SW480 (cell line): Measurements from ENCODE around the gene SPAG9.
"Not testable (repeated sequence)": the region's sequence is repeated elsewhere in the genome, so short reads cannot be mapped to it uniquely, and the experiment has no call there.

Experiments
- DNase-seq: peaks from one replicate; pipeline ENCODE4 v3.0.0-alpha.2; 2016; ENCODE audit warnings: low spot score

SPAG9 gene

GRCh38 chr17:51142597-51142996 is 21.9 kb upstream of the SPAG9 start:
- peak; percentile 20 for DNase-seq

GRCh38 chr17:51135956-51136355 is 15.3 kb upstream of the SPAG9 start:
- no peak for DNase-seq

- DNase-seq, result no peak
Observed at GRCh38 chr17:51133365-51133764, 12.7 kb upstream of the SPAG9 start.

GRCh38 chr17:51132964-51133319 is 12.3 kb upstream of the SPAG9 start:
- DNase-seq, result peak; percentile 48

- DNase-seq, result no peak
Observed at GRCh38 chr17:51128076-51128475, 7.4 kb upstream of the SPAG9 start.

GRCh38 chr17:51124640-51125503 is 4.2 kb upstream of the SPAG9 start:
- no peak for DNase-seq

- not testable (repeated sequence) for DNase-seq
Observed at GRCh38 chr17:51122473-51123115, 1.9 kb upstream of the SPAG9 start.

GRCh38 chr17:51121620-51122472 is 1.2 kb upstream of the SPAG9 start:
- DNase-seq, result peak; percentile 95

GRCh38 chr17:51120357-51120738 is 320 bp downstream of the SPAG9 start:
- DNase-seq, result peak; percentile 63

- peak; percentile 58 for DNase-seq
Observed at GRCh38 chr17:51119415-51120356, 982 bp downstream of the SPAG9 start.

GRCh38 chr17:51118330-51119195 is 2.1 kb downstream of the SPAG9 start:
- no peak for DNase-seq

- DNase-seq, result no peak
Observed at GRCh38 chr17:51115179-51115578, 5.5 kb downstream of the SPAG9 start.

- DNase-seq, result not testable (repeated sequence)
Observed at GRCh38 chr17:51112303-51113222, 8.1 kb downstream of the SPAG9 start.

- DNase-seq, result no peak
Observed at GRCh38 chr17:51107778-51108177, 12.9 kb downstream of the SPAG9 start.

- DNase-seq, result no peak
Observed at GRCh38 chr17:51103451-51103850, 17.2 kb downstream of the SPAG9 start.

- no peak for DNase-seq
Observed at GRCh38 chr17:51103050-51103449, 17.6 kb downstream of the SPAG9 start.

- peak; percentile 26 for DNase-seq
Observed at GRCh38 chr17:51097708-51098446, 22.8 kb downstream of the SPAG9 start.

GRCh38 chr17:51091635-51092034 is 29.0 kb downstream of the SPAG9 start:
- no peak for DNase-seq

- DNase-seq, result not testable (repeated sequence)
Observed at GRCh38 chr17:51088868-51089267, 31.8 kb downstream of the SPAG9 start.
